SU-DHL-6 (cell line): Measurements from ENCODE around the gene OR4Q2.
"Not testable (repeated sequence)": the region's sequence is repeated elsewhere in the genome, so short reads cannot be mapped to it uniquely, and the experiment has no call there.

Experiments used
- H2AFZ ChIP-seq: fragments of 200-600 bp; sonication (generic); 2 replicates; pipeline ENCODE4 v1.6.1; 2014; ENCODE audit warnings: low read depth, mild to moderate bottlenecking, moderate library complexity, mixed read lengths, antibody characterized with exemption, low read length; ENCODE audit not compliant: severe bottlenecking
- H3F3A ChIP-seq: fragments of 200-600 bp; shearing (Covaris generic); 2 replicates; pipeline ENCODE4 v1.6.0; 2016; ENCODE audit warnings: antibody characterized with exemption, mild to moderate bottlenecking; ENCODE audit not compliant: insufficient read depth
- H3K27ac ChIP-seq: fragments of 200-600 bp; sonication (generic); 2 replicates; pipeline ENCODE4 v1.5.1; 2016; ENCODE audit warnings: low read depth, mild to moderate bottlenecking, low read length, moderate library complexity, mixed read lengths
- H3K27me3 ChIP-seq: fragments of 200-600 bp; sonication (generic), shearing (Covaris generic); 2 replicates; pipeline ENCODE4 v1.6.0; 2014; ENCODE audit warnings: mild to moderate bottlenecking, low read length
- H3K36me3 ChIP-seq: fragments of 200-600 bp; sonication (generic); 2 replicates; pipeline ENCODE4 v1.6.1; 2014; ENCODE audit warnings: mild to moderate bottlenecking, low read length, mixed read lengths
- H3K4me2 ChIP-seq: fragments of 300-600, 200-600 bp; shearing (Covaris generic), sonication (generic); 2 replicates; pipeline ENCODE4 v1.6.0; 2014; ENCODE audit warnings: low read length, low read depth, mild to moderate bottlenecking; ENCODE audit not compliant: poor library complexity, severe bottlenecking
- H3K4me3 ChIP-seq: fragments of 200-600 bp; sonication (generic); 2 replicates; pipeline ENCODE4 v1.5.1; 2014; ENCODE audit warnings: antibody characterized with exemption, low read length, mild to moderate bottlenecking, mixed read lengths; ENCODE audit not compliant: insufficient read depth, poor library complexity, severe bottlenecking
- H3K79me2 ChIP-seq: fragments of 200-600 bp; sonication (generic); 2 replicates; pipeline ENCODE4 v1.6.1; 2014; ENCODE audit warnings: mild to moderate bottlenecking, low read length, moderate library complexity; ENCODE audit not compliant: insufficient read depth
- H3K9ac ChIP-seq: fragments of 200-600 bp; sonication (generic); 2 replicates; pipeline ENCODE4 v1.7.0; 2014; ENCODE audit warnings: mild to moderate bottlenecking, low read length
- H3K9me2 ChIP-seq: fragments of 200-600 bp; sonication (generic); replicated peaks from 2 replicates; pipeline ENCODE4 v1.6.1; 2014; ENCODE audit warnings: low read length; ENCODE audit not compliant: insufficient read depth
- H3K9me3 ChIP-seq: fragments of 200-600 bp; sonication (generic); 2 replicates; pipeline ENCODE4 v1.6.1; 2014; ENCODE audit warnings: low read length, mixed read lengths; ENCODE audit not compliant: insufficient read depth
- H4K20me1 ChIP-seq: fragments of 200-600 bp; sonication (generic); 2 replicates; pipeline ENCODE4 v1.6.1; 2014; ENCODE audit warnings: low read depth, mild to moderate bottlenecking, antibody characterized with exemption, low read length, moderate library complexity, mixed read lengths
- EZH2phosphoT487 ChIP-seq: fragments of 200-600 bp; sonication (generic), shearing (Covaris generic); conservative IDR thresholded peaks from 2 replicates; pipeline ENCODE4 v1.6.1; 2018; ENCODE audit warnings: mild to moderate bottlenecking, antibody characterized with exemption, low read length, moderate library complexity, mixed read lengths
- TF ChIP-seq, protein P1 (sequence below): fragments of 200-600 bp; sonication (generic); IDR thresholded peaks from one replicate; pipeline ENCODE4 v1.5.1; 2017; ENCODE audit warnings: antibody characterized with exemption, mild to moderate bottlenecking, low read length, moderate library complexity; ENCODE audit not compliant: insufficient read depth, poor library complexity, severe bottlenecking

OR4Q2 gene

DNA sequence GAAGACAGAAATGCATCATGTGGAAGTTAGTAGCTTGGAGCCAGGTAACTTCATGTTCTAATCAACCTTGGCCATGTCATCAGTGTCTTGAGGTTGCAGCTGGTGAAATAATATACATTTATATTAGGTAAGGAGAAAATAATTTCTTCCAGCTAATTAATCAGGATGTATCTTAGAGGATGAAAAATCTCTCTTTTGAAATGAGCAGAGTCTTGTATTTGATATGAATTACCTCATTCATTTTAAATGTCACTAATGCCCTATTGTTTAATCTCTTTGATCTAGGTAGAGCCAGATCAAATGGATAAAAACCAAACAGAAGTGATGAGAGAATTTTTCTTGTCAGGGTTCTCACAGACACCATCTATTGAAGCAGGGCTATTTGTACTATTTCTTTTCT is at the start of gene OR4Q2:
Gene OR4Q2 (plus strand): TSS at position 301 of the 400 bp plus-strand sequence.
- no peaks in the 10 kb centered on the region for H3K27me3 ChIP-seq
- H3K4me2 ChIP-seq = no peak within 1 kb of the TSS
- H3K79me2 ChIP-seq = no peaks in the 10 kb centered on the region
- no peak within 1 kb of the TSS for H2AFZ ChIP-seq
- no peak within 1 kb of the TSS for H3K27ac ChIP-seq
- no peaks in the 10 kb centered on the region for H4K20me1 ChIP-seq
- H3K9me3 ChIP-seq = no peaks in the 10 kb centered on the region
- H3K9ac ChIP-seq = no peak within 1 kb of the TSS
- no peaks in the 10 kb centered on the region for H3K9me2 ChIP-seq
- TF ChIP-seq, protein P1, sequence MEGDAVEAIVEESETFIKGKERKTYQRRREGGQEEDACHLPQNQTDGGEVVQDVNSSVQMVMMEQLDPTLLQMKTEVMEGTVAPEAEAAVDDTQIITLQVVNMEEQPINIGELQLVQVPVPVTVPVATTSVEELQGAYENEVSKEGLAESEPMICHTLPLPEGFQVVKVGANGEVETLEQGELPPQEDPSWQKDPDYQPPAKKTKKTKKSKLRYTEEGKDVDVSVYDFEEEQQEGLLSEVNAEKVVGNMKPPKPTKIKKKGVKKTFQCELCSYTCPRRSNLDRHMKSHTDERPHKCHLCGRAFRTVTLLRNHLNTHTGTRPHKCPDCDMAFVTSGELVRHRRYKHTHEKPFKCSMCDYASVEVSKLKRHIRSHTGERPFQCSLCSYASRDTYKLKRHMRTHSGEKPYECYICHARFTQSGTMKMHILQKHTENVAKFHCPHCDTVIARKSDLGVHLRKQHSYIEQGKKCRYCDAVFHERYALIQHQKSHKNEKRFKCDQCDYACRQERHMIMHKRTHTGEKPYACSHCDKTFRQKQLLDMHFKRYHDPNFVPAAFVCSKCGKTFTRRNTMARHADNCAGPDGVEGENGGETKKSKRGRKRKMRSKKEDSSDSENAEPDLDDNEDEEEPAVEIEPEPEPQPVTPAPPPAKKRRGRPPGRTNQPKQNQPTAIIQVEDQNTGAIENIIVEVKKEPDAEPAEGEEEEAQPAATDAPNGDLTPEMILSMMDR = no peak
- TF ChIP-seq EZH2phosphoT487 = no peak
- H3F3A ChIP-seq = no peaks in the 10 kb centered on the region
- H3K4me3 ChIP-seq = no peak within 1 kb of the TSS
- H3K36me3 ChIP-seq = no peaks in the 10 kb centered on the region

DNA sequence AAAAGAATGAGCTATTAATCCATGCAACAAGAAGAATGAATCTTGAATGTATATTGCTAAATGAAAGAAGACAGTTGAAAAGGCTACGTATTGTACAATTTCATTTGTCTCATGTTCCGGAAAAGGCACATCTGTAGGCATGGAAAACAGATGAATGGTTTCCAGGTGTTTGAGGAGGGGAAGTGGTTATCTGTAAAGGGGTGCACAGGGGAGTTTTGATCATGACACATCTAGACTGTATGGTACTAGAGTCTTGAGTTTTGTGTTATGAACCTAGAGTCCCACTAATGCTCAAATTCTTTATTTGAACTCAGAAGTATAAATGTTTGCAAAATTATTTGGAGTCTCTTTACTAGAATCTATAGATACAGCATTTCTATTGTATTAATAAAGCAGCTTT is 32.2 kb upstream of the OR4Q2 start:
- not testable (repeated sequence) for H3K4me2 ChIP-seq, H3K9me2 ChIP-seq, H3F3A ChIP-seq, H3K27ac ChIP-seq, H3K9ac ChIP-seq, H3K79me2 ChIP-seq, H3K36me3 ChIP-seq, H3K27me3 ChIP-seq, H3K9me3 ChIP-seq, H3K4me3 ChIP-seq, H4K20me1 ChIP-seq, H2AFZ ChIP-seq

DNA sequence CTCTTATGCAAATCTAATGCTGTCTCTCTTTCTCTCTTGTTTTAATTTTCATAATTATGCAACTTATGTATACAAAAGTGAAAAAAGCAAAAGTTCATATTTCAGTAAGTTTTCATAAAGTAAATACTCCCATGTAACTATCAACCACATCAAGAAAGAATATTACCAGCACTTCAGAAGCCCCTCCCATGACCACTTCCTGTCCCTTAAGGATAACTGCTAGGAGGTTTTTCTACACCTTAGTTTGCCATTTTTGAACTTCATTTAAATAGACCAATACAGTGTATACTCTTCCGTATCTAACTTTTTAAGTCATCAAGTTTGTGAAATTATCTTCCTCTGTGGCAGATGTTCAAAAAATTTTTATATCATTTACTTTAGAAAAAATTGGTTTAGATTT is 27.1 kb upstream of the OR4Q2 start:
- Histone ChIP-seq H3K4me3 (no peak overlapping the region), H3K27ac (no peak overlapping the region), H2AFZ (no peak overlapping the region), H3K79me2 (no peaks in the 10 kb centered on the region), H3K36me3 (no peaks in the 10 kb centered on the region), H3K9ac (no peak overlapping the region), H4K20me1 (no peaks in the 10 kb centered on the region), H3K9me2 (no peaks in the 10 kb centered on the region), H3K27me3 (no peaks in the 10 kb centered on the region), H3K9me3 (no peaks in the 10 kb centered on the region), H3F3A (no peaks in the 10 kb centered on the region), H3K4me2 (no peak overlapping the region)
- TF ChIP-seq, protein P1 = no peak
- no peak for TF ChIP-seq EZH2phosphoT487

DNA sequence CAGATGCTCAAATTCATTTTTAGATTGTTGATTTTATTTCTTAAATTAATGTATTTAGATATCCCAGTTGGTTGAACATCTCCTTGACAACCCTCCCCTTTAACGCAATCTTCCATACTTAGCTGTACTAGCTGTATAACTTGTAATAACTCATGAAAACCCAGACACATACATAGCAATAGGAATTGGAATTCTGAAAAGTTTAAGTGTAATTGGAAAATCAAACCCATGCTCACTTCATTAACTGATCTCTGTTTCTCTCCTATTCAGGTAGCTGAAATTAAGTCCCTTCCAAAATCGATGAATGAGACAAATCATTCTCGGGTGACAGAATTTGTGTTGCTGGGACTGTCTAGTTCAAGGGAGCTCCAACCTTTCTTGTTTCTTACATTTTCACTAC is 26.7 kb upstream of the OR4Q2 start, which contains the start of gene OR4K15:
Gene OR4K15 (plus strand): TSS at position 301 of the 400 bp plus-strand sequence. CDS start 0 bp downstream, at position 301.
- Histone ChIP-seq H3K79me2 (no peaks in the 10 kb centered on the region), H3K27me3 (no peaks in the 10 kb centered on the region), H3K9me3 (no peaks in the 10 kb centered on the region), H3K36me3 (no peaks in the 10 kb centered on the region), H3F3A (no peaks in the 10 kb centered on the region), H3K4me2 (no peak within 1 kb of the TSS), H3K27ac (no peak within 1 kb of the TSS), H3K9me2 (no peaks in the 10 kb centered on the region), H3K4me3 (no peak within 1 kb of the TSS), H4K20me1 (no peaks in the 10 kb centered on the region), H3K9ac (no peak within 1 kb of the TSS), H2AFZ (no peak within 1 kb of the TSS)
- no peak for TF ChIP-seq EZH2phosphoT487
- TF ChIP-seq, protein P1 = no peak
